HL-60/S4 (cell line): ENCODE measurements around the gene FBXO33.

Source experiments
- in situ Hi-C: fragments of 300-500 bp; cut with MboI; formaldehyde crosslinking; loops from 2 replicates; pipeline ENCODE4 v1.14.3; 2022; ENCODE audit warnings: low sequenced_read_pairs

Gene FBXO33

GRCh38 chr14:39432179-39432618 is at the start of gene FBXO33:
FBXO33 (minus strand) TSS chr14:39432433; CDS start chr14:39432162, 271 bp downstream.
- in situ Hi-C loops: no loop called here

- in situ Hi-C loops: no loop called here
Measured at GRCh38 chr14:39474416-39474911, 42.2 kb upstream of the FBXO33 start.

- in situ Hi-C loops: no loop called here
Measured at GRCh38 chr14:39472078-39472477, 39.8 kb upstream of the FBXO33 start.

GRCh38 chr14:39469094-39469710 is 37.0 kb upstream of the FBXO33 start:
- in situ Hi-C loops: no loop called here

- in situ Hi-C loops: no loop called here
Measured at GRCh38 chr14:39467889-39468524, 35.8 kb upstream of the FBXO33 start.

GRCh38 chr14:39459795-39460478 is 27.7 kb upstream of the FBXO33 start:
- in situ Hi-C loops: no loop called here

GRCh38 chr14:39456702-39457250 is 24.5 kb upstream of the FBXO33 start:
- in situ Hi-C loops: no loop called here

- in situ Hi-C loops: no loop called here
Measured at GRCh38 chr14:39454906-39455539, 22.8 kb upstream of the FBXO33 start.

GRCh38 chr14:39452680-39453079 is 20.4 kb upstream of the FBXO33 start:
- in situ Hi-C loops: no loop called here

GRCh38 chr14:39451811-39452210 is 19.6 kb upstream of the FBXO33 start:
- in situ Hi-C loops: no loop called here

GRCh38 chr14:39447175-39447661 is 15.0 kb upstream of the FBXO33 start:
- in situ Hi-C loops: no loop called here

GRCh38 chr14:39446131-39446744 is 14.0 kb upstream of the FBXO33 start:
- in situ Hi-C loops: no loop called here

GRCh38 chr14:39442293-39442692 is 10.1 kb upstream of the FBXO33 start:
- in situ Hi-C loops: no loop called here

GRCh38 chr14:39441805-39442204 is 9.6 kb upstream of the FBXO33 start:
- in situ Hi-C loops: no loop called here

- in situ Hi-C loops: no loop called here
Measured at GRCh38 chr14:39440975-39441374, 8.7 kb upstream of the FBXO33 start.

- in situ Hi-C loops: no loop called here
Measured at GRCh38 chr14:39435241-39435640, 3.0 kb upstream of the FBXO33 start.

GRCh38 chr14:39434401-39434800 is 2.2 kb upstream of the FBXO33 start:
- in situ Hi-C loops: no loop called here

- in situ Hi-C loops: no loop called here
Measured at GRCh38 chr14:39433452-39433813, 1.2 kb upstream of the FBXO33 start.

- in situ Hi-C loops: no loop called here
Measured at GRCh38 chr14:39432619-39433451, 602 bp upstream of the FBXO33 start.
